Hematopoietic multipotent progenitor cell treated with erythropoietin and hydrocortisone succinate and interleukin-3 and kit ligand, for 6 days (in vitro differentiated cells): Measurements from ENCODE around the gene SPAG9.
A peak's percentile ranks its signal among the peaks of the same experiment; 100 is the strongest.

ENCODE experiments used
- DNase-seq: peaks from one replicate; pipeline ENCODE4 v3.0.0-alpha.2; 2015

The SPAG9 gene

GRCh38 chr17:51120739-51121619 is at the start of gene SPAG9:
Gene SPAG9 (minus strand): TSS chr17:51120868. CDS start chr17:51120656, 212 bp downstream.
- DNase-seq: peak; percentile 97

- no peak for DNase-seq
These were observed 48.7 kb upstream of the SPAG9 start for GRCh38 chr17:51169340-51169739.

- DNase-seq: peak; percentile 77
These were observed 46.6 kb upstream of the SPAG9 start for GRCh38 chr17:51166987-51167931.

- peak; percentile 92 for DNase-seq
These were observed 45.7 kb upstream of the SPAG9 start, which contains the start of gene NME2 for GRCh38 chr17:51166198-51166986. Gene NME2 (plus strand): TSS chr17:51166411. CDS start chr17:51166831, 420 bp downstream.

GRCh38 chr17:51165680-51166197 is 45.1 kb upstream of the SPAG9 start:
- no peak for DNase-seq

- DNase-seq: no peak
These were observed 44.4 kb upstream of the SPAG9 start for GRCh38 chr17:51164911-51165679.

- DNase-seq: no peak
These were observed 40.9 kb upstream of the SPAG9 start for GRCh38 chr17:51161541-51161940.

- DNase-seq: peak; percentile 36
These were observed 38.9 kb upstream of the SPAG9 start for GRCh38 chr17:51159604-51160003.

- no peak for DNase-seq
These were observed 34.7 kb upstream of the SPAG9 start for GRCh38 chr17:51155416-51155815.

- DNase-seq: peak; percentile 46
These were observed 33.5 kb upstream of the SPAG9 start for GRCh38 chr17:51154176-51154575.

GRCh38 chr17:51153210-51154072 is 32.8 kb upstream of the SPAG9 start, which contains the start of gene NME1:
Gene NME1 (plus strand): TSS chr17:51153559. CDS start chr17:51155655, 2,096 bp downstream.
- DNase-seq: peak; percentile 99

- no peak for DNase-seq
These were observed 32.1 kb upstream of the SPAG9 start for GRCh38 chr17:51152766-51153209.

GRCh38 chr17:51150932-51151331 is 30.3 kb upstream of the SPAG9 start:
- no peak for DNase-seq

- no peak for DNase-seq
These were observed 28.5 kb upstream of the SPAG9 start for GRCh38 chr17:51149163-51149562.

- DNase-seq: no peak
These were observed 27.0 kb upstream of the SPAG9 start for GRCh38 chr17:51147650-51148049.

- no peak for DNase-seq
These were observed 23.8 kb upstream of the SPAG9 start for GRCh38 chr17:51144266-51145022.

- DNase-seq: no peak
These were observed 21.9 kb upstream of the SPAG9 start for GRCh38 chr17:51142597-51142996.

- no peak for DNase-seq
These were observed 15.3 kb upstream of the SPAG9 start for GRCh38 chr17:51135956-51136355.

- no peak for DNase-seq
These were observed 12.7 kb upstream of the SPAG9 start for GRCh38 chr17:51133365-51133764.

GRCh38 chr17:51132964-51133319 is 12.3 kb upstream of the SPAG9 start:
- DNase-seq: no peak
